ENCODE results near the gene KLHDC4. TPM values are rescaled to one million over a fixed set of nuclear protein-coding genes. Genes with fewer than 3 reads are reported as not detected.

The KLHDC4 gene
- total and polyA plus RNA-seq, 2 experiments from 2014 or later, result 12.8 to 15.6 TPM

- 92% methylated on average over 7 of the region's 7 CpGs for WGBS (ENCODE audit: low lambda C conversion rate, missing lambda C conversion rate)
- no peak for TF ChIP-seq EZH2phosphoT487 (IDR thresholded peaks at IDR 0.05; ENCODE audit: low read depth, severe bottlenecking, unreplicated experiment)
- Histone ChIP-seq H3K27ac (no peak overlapping the region), H3K9me2 (replicated peaks; ENCODE audit: insufficient read depth) (no peaks in the 10 kb centered on the region), H3K4me2 (no peak overlapping the region), H4K20me1 (ENCODE audit: insufficient read depth, poor library complexity, severe bottlenecking) (no peaks in the 10 kb centered on the region), H3K9me3 (ENCODE audit: low read depth) (no peaks in the 10 kb centered on the region), H3K79me2 (no peaks in the 10 kb centered on the region), H3K36me3 (replicated peaks; ENCODE audit: insufficient read depth, low read depth) (no peaks in the 10 kb centered on the region), H3K4me3 (no peak overlapping the region), H3K4me1 (ENCODE audit: insufficient read depth) (no peaks in the 10 kb centered on the region), H2AFZ (no peak overlapping the region), H3K27me3 (no peaks in the 10 kb centered on the region)
- DNase-seq (ENCODE audit: low spot score), result no peak
Measured at GRCh38 chr16:87692176-87692575, 73.6 kb downstream of the KLHDC4 start.

- no peaks in the 10 kb centered on the region for H3K4me1 ChIP-seq (ENCODE audit: insufficient read depth)
- H3K4me2 ChIP-seq, result no peak overlapping the region
- H3K27me3 ChIP-seq, result no peaks in the 10 kb centered on the region
- TF ChIP-seq EZH2phosphoT487 (IDR thresholded peaks at IDR 0.05; ENCODE audit: low read depth, severe bottlenecking, unreplicated experiment), result no peak
- TF ChIP-seq EZH2 (IDR thresholded peaks at IDR 0.05; ENCODE audit: borderline replicate concordance), result no peak
- no peak for TF ChIP-seq CTCF (IDR thresholded peaks at IDR 0.05; ENCODE audit: poor library complexity)
- H3K4me3 ChIP-seq, result no peak overlapping the region
- H3K9me2 ChIP-seq (replicated peaks; ENCODE audit: insufficient read depth), result no peaks in the 10 kb centered on the region
- H2AFZ ChIP-seq, result no peak overlapping the region
- H3K36me3 ChIP-seq (replicated peaks; ENCODE audit: insufficient read depth, low read depth), result no peaks in the 10 kb centered on the region
- WGBS (ENCODE audit: low lambda C conversion rate, missing lambda C conversion rate), result 93% methylated on average over 14 of the region's 14 CpGs
- no peaks in the 10 kb centered on the region for H3K9me3 ChIP-seq (ENCODE audit: low read depth)
- no peak overlapping the region for H3K27ac ChIP-seq
- no peak for DNase-seq (ENCODE audit: low spot score)
- H4K20me1 ChIP-seq (ENCODE audit: insufficient read depth, poor library complexity, severe bottlenecking), result no peaks in the 10 kb centered on the region
- H3K79me2 ChIP-seq, result no peaks in the 10 kb centered on the region
Measured at GRCh38 chr16:87691686-87692079, 74.1 kb downstream of the KLHDC4 start.

GRCh38 chr16:87690911-87691685, 74.7 kb downstream of the KLHDC4 start:
- H3K4me1 ChIP-seq (ENCODE audit: insufficient read depth), result no peaks in the 10 kb centered on the region
- no peaks in the 10 kb centered on the region for H3K27me3 ChIP-seq
- TF ChIP-seq EZH2phosphoT487 (IDR thresholded peaks at IDR 0.05; ENCODE audit: low read depth, severe bottlenecking, unreplicated experiment) (no peak), EZH2 (IDR thresholded peaks at IDR 0.05; ENCODE audit: borderline replicate concordance) (no peak), CTCF (IDR thresholded peaks at IDR 0.05; ENCODE audit: poor library complexity) (no peak)
- no peaks in the 10 kb centered on the region for H3K36me3 ChIP-seq (replicated peaks; ENCODE audit: insufficient read depth, low read depth)
- no peak overlapping the region for H2AFZ ChIP-seq
- no peaks in the 10 kb centered on the region for H3K9me2 ChIP-seq (replicated peaks; ENCODE audit: insufficient read depth)
- 92% methylated on average over 27 of the region's 33 CpGs for WGBS (ENCODE audit: low lambda C conversion rate, missing lambda C conversion rate)
- no peaks in the 10 kb centered on the region for H3K79me2 ChIP-seq
- H3K4me2 ChIP-seq, result no peak overlapping the region
- H3K9me3 ChIP-seq (ENCODE audit: low read depth), result no peaks in the 10 kb centered on the region
- no peak overlapping the region for H3K4me3 ChIP-seq
- no peaks in the 10 kb centered on the region for H4K20me1 ChIP-seq (ENCODE audit: insufficient read depth, poor library complexity, severe bottlenecking)
- DNase-seq (ENCODE audit: low spot score), result no peak
- H3K27ac ChIP-seq, result no peak overlapping the region

GRCh38 chr16:87689956-87690465, 75.8 kb downstream of the KLHDC4 start:
- no peaks in the 10 kb centered on the region for H3K36me3 ChIP-seq (replicated peaks; ENCODE audit: insufficient read depth, low read depth)
- DNase-seq (ENCODE audit: low spot score), result no peak
- H4K20me1 ChIP-seq (ENCODE audit: insufficient read depth, poor library complexity, severe bottlenecking), result no peaks in the 10 kb centered on the region
- no peaks in the 10 kb centered on the region for H3K27me3 ChIP-seq
- no peak overlapping the region for H2AFZ ChIP-seq
- TF ChIP-seq EZH2 (IDR thresholded peaks at IDR 0.05; ENCODE audit: borderline replicate concordance) (no peak), CTCF (IDR thresholded peaks at IDR 0.05; ENCODE audit: poor library complexity) (no peak), EZH2phosphoT487 (IDR thresholded peaks at IDR 0.05; ENCODE audit: low read depth, severe bottlenecking, unreplicated experiment) (no peak)
- H3K4me3 ChIP-seq, result no peak overlapping the region
- no peak overlapping the region for H3K27ac ChIP-seq
- no peaks in the 10 kb centered on the region for H3K79me2 ChIP-seq
- H3K9me3 ChIP-seq (ENCODE audit: low read depth), result no peaks in the 10 kb centered on the region
- no peak overlapping the region for H3K4me2 ChIP-seq
- no peaks in the 10 kb centered on the region for H3K9me2 ChIP-seq (replicated peaks; ENCODE audit: insufficient read depth)
- WGBS (ENCODE audit: low lambda C conversion rate, missing lambda C conversion rate), result 98% methylated on average over 31 of the region's 46 CpGs
- H3K4me1 ChIP-seq (ENCODE audit: insufficient read depth), result no peaks in the 10 kb centered on the region

All from hepatocyte (in vitro differentiated cells).